ENCODE measurements around the gene NLK.

GRCh38 chr17:28201315-28201714, 158.8 kb downstream of the NLK start:
- TF ChIP-seq, protein P1, sequence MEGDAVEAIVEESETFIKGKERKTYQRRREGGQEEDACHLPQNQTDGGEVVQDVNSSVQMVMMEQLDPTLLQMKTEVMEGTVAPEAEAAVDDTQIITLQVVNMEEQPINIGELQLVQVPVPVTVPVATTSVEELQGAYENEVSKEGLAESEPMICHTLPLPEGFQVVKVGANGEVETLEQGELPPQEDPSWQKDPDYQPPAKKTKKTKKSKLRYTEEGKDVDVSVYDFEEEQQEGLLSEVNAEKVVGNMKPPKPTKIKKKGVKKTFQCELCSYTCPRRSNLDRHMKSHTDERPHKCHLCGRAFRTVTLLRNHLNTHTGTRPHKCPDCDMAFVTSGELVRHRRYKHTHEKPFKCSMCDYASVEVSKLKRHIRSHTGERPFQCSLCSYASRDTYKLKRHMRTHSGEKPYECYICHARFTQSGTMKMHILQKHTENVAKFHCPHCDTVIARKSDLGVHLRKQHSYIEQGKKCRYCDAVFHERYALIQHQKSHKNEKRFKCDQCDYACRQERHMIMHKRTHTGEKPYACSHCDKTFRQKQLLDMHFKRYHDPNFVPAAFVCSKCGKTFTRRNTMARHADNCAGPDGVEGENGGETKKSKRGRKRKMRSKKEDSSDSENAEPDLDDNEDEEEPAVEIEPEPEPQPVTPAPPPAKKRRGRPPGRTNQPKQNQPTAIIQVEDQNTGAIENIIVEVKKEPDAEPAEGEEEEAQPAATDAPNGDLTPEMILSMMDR (conservative IDR thresholded peaks at IDR 0.05 in 1 of 2, IDR thresholded peaks at IDR 0.05 in 1 of 2; ENCODE audit: low read depth in 1 of 2, low read length in 2 of 2) = no peak
- no peak for TF ChIP-seq EZH2 (IDR thresholded peaks at IDR 0.05; ENCODE audit: low read length, missing control alignments)

All from fibroblast of lung (primary cell).